NCI-H1436 (cell line): Measurements from ENCODE around the gene MIS12.
A peak's percentile ranks its signal among the peaks of the same experiment; 100 is the strongest.

ENCODE experiments used
- DNase-seq: peaks from one replicate; lab custom pipeline; 2025; lab: John Stamatoyannopoulos, UW

MIS12 gene, protein sequence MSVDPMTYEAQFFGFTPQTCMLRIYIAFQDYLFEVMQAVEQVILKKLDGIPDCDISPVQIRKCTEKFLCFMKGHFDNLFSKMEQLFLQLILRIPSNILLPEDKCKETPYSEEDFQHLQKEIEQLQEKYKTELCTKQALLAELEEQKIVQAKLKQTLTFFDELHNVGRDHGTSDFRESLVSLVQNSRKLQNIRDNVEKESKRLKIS

DNA sequence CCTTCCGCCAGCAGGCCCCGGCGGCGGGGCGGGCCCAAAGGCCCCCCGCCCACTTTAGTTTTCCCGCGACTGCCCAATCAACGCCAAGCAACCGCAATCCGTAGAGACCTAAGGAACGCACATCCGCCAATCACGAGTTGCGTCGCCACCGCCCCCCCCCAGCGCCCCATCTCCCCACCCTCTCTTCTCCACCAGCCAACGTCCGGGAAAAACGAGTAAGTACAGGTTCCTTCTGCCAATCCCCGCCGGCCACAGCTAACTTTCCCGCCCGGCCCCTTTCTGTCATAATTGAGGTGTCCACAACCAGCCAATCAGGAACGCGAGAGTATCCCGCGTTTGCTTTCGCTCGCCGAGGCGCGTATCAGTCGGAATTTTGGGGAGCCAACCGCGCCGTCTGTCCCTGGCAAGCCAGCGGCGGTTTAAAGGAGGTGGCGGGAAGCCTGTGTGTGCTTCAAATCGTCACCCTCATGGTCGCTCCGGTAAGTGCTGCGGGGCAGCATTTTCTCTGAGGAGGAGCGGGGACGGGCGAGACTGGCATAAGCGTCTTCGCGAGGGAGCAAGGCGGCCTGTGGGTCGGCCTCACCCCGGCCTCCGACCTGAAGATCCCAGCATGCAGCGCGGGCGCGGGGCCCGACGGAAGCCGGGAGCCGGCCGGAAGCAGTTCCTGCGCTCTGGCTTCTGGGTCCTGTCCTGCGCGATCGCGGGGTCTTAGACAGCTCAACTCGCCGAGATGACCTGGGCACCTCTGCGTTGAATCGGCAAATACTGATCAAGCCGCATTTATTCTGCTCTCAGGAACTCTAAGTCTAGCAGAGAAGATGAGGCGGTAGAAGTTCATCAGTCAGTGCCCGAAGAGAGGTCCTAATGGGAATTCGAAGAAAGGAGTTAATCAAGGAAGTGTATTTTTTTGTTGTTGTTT is at the start of gene MIS12:
MIS12 (plus strand) TSS at position 361 of the 919 bp plus-strand sequence. CDS start 2,297 bp downstream, outside the sequence.
- peak; percentile 98 for DNase-seq

DNA sequence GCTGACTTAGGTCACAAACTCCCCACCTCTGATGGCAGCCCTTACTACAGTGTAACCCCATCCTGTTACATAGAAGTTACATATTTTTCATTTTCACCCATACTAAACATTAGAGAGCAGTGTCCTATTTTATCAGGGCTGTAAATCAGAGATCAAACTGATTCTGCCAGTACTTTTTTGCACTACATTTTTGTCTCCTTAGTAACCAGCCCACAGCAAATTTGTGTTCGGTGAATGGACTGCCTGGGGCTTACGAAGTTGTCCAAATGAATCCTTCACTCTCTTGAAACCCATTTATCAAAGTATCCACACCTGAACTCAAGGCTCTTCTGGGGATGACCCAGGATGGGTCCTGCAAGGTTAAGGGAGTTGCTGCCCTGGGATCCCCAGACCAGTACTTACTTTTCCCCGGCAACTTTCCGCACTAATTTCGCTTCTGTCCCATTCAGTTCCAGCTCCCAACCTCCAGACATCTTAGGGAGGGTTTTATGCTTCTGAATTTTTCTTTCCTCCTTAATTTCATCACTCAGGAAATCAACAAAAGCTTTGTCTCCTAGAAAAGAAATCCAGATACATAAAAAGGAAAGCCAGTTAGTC is 48.5 kb upstream of the MIS12 start:
- no peak for DNase-seq

DNA sequence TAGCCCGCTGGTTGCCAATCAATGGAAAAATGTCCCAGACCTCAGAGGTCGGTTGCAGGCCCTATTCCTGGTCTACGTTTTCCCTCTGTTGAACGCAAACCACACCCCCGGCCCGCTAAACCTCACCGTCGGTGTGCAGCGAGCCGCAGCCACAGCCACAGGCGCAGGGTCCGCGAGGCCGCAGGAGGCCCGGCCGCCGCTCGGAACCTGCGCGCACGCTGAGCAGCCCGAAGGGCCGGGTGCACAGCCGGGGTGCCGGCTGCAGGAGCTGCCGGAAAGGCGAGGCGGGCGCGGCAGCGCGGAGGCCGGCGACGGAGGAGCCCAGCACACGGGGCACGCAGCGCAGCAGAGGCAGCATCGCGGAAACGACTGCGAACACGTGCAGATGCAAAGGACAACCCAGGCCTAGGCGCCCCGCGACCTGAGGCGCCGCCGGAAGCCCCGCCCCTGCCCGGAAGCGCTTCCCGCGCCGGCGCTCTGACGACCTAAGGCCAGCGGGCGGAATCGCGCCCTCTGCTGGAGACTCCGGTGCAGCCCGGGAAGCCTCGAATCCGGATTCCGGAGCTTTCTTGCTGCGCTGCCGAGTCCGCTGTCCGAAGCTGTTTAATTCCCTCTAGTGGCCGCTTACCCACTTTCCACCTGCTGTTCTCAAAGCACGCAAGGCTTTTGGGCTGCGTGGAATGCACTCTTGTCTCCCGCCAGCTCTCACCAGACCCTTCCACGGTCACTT is 47.5 kb upstream of the MIS12 start, which contains the start of gene C1QBP:
C1QBP (minus strand) TSS at position 440 of the 730 bp plus-strand sequence; CDS start at position 358, 82 bp downstream.
- peak; percentile 86 for DNase-seq

DNA sequence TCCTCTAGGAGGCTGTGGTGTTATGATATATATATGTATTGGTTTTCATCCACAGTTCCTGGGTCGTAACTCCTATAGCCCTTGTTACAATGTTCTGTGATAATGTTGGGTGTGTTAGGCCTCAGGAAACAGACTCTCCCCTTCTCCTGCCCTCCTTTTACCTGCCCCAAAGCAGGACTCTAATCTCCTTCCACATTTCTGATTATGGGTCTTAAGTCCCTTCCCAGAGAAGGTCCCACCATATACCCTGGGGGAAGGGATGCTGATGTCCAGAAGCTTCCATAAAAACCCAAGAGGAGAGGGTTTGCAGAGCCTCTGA is 47.0 kb upstream of the MIS12 start:
- no peak for DNase-seq

DNA sequence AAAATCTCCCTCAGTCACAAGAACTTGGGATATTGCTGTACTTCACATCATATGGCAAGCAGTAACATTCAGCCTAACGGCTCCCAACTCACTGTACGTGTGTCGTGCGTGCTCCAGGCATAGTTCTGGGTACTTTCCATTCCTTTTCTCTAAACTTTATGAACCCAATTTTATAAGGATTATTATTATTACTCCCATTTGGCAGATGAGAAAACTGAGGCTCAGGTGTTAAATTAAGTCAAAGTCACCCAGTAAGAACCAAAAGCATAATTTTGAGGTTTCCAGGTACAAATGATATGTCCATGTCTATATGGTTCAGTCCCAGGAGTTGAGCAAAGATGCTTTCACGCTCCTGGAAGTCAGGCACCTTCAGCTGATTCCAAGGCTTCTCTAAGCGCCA is 42.6 kb upstream of the MIS12 start:
- no peak for DNase-seq

DNA sequence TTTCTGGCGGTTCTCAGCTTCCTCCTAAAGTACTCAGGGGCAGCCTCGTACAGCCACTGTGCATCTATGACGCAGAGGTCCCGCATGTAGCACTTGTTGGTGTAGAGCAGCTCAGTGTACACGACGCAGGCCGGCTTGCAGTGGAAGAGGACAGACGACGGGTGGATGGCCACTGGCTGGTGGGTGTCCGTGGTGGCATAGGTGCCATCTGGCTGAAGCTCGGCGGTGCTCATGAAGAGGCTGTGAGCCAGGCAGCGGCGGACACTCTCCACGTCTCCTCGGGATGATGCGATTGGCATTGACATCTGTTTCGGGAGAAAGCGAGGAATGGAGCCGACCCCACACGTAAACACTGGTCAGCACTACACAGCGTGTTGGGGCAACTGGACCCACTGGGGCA is 42.2 kb upstream of the MIS12 start:
- no peak for DNase-seq

DNA sequence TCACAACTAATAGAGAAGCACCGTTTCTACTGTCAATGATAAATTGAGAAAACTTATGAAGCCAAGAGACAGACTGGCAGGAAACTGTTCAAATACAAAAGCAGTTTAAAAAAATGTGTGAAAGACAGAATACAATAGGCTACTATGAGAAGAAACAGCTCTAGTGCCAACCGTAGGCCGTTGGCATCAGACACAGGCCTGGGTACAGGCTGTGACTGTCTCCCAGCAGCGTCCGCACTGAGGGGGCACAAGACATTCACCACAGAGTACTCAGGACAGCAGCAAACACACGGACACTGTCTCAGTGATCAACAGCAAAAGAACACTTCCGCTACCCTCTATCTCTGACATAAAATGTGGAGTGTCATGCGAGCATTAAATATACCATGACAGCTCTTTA is 39.6 kb upstream of the MIS12 start:
- no peak for DNase-seq

DNA sequence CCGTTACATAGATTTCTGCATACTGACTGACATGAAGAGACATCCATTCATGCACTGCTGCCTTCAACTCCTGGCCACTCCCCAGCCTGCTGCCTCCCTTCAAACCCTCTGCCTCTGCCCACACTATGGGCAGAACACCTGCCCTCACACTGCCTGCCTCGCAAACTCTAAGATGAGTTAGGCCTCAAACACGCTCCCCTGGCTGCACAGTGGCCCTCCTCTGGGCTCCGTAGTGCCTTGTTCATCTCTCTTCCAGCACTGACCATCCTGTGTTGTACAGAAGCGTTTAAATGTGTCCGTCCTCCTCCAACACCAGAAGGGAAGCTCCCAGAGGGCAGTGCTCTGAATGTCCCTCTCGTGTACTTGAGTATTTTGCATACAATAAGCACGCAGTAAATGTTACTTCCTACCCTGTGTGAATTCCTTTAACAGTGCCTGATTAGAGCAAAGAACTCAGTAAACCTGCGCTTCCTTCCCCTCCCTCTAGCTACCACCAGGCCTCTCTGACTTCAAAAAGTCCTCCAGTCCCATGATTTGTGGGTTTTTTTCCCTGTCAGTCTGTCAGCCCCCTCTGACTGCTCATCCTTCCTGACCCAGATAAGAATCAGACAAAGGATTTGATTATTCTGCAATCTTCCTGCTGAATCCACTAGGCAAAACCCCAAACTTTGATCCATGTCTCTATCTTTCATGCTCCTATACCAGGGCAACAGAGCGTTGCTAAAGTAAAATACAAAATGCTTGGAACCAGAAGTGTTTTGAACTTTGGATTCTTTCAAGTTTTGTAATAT is 21.5 kb upstream of the MIS12 start:
- no peak for DNase-seq

DNA sequence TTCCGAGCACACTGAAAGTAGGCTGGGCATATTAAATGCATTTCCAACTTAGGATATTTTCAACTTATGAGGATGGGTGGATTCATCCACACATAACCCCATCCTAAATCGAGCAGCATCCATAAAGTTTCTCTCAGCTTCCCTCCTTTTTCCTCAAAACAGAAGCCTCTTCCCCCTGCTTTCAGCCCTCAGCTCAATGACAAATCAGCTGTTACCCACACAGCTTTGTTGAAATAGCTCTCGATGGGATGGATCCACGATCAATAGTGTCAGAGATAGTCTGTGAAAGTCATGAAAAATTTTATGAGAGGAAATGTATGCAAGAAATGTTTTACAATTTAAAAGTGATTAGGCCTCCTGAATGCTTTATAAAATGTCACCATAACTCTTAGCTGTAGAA is 20.1 kb upstream of the MIS12 start:
- no peak for DNase-seq

DNA sequence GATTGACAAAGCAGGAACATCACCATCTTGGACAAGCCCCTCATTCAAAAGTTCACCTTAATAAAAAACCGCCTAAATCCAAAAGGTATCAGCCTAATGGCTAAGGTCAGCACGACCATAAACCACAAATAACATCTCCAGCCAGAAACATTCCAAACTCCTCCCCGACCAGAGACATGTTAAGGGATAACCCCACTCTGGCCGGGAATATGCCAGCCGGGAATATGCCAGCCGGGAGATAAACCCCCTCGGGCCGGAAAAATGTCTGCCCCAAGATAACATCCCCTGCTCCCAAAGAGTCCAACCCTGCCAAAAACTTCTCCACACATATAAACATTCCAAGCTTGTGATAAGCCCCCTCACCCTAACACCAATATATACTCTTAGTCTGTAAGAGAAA is 18.9 kb upstream of the MIS12 start:
- DNase-seq, result no peak

DNA sequence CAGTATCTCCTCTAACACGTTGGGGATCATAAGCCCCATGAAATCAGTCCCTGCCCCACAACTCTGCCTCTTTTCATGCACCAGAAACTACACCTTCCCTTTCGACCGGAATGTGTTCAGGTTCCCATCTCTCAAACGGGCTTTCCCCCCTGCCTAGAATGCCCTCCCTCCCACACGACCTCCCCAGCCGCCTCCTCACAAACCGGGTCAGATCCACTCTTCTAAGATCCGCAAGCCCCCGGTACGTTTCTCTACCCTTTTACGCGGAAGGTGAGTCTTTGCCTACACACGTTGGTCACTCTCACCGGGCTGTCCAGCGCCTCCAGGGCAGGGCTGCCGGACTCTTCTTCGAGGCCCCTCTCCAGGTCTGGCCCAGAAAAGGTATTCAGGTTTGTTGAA is 18.3 kb upstream of the MIS12 start:
- no peak for DNase-seq

DNA sequence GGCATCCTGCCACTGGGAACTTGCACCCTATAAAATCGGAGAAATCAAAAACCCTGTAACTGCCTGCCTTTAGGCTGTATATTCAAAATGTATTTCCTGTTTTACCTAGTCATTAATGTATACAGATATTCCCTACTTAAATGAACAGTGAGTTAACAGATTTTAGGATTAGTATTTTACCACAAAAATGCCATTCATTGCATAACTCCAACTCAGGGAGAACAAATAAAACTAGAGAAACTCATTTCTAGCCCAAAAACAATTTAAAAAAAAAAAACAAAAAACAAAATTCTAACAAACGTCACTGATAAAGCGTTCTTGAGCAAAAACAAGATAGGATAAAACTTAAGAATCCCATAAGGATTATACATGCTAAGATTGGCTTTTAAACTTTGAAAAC is 13.9 kb upstream of the MIS12 start:
- no peak for DNase-seq

DNA sequence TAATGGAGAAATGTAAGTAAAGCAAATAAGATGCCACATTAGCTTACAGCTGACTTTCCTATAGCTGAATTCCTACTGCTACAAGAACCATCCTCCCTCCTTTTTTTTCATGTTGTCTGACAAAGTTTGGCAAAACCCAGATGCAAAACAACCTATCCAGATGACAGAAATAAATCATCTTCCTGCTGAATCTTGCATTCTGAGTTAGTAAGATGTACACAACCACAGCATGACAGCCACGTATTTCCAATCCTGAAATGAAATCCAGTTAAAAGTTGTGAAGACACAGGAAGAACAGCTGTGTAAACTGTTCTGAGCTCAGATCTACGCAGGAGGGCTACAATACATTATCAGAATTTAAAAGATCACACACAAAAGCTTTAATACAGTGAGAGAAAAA is 12.5 kb upstream of the MIS12 start:
- DNase-seq, result no peak

DNA sequence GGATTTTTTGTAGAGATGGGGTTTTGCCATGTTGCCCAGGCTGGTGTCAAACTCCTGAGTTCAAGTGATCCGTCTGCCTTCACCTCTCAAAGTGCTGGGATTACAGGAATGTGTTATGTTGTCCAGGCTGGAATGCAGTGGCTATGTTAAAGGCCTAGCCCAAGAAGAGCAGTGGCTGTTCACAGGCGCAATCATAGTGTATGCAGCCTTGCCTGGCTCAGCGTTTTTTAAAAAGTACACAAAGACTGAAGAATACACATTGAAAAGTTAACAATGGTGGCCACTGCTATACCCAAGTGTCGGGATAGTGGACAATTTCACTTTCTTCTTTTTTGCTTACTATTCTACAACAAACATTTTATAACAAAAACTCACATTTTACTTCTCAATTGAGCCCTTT is 7.4 kb upstream of the MIS12 start:
- no peak for DNase-seq

DNA sequence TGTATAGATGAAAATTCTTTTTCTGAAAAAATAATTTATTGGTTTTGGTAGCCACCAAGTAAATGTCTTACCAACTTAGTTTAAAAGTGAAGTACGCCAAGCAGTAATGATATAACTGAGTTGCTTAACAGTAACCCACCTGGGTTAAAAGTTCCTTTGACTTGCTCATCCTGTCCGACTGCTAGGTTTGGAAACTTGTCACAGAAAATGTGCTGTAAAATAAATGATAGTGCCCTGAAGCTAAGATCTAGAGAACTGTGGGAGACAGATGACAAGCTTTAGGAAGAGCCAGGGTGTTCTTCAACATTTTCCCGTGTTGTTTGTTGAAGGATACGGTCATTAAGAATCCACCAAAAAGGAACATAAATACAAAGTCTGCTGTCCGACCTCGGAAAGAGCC is 5.4 kb upstream of the MIS12 start:
- no peak for DNase-seq

DNA sequence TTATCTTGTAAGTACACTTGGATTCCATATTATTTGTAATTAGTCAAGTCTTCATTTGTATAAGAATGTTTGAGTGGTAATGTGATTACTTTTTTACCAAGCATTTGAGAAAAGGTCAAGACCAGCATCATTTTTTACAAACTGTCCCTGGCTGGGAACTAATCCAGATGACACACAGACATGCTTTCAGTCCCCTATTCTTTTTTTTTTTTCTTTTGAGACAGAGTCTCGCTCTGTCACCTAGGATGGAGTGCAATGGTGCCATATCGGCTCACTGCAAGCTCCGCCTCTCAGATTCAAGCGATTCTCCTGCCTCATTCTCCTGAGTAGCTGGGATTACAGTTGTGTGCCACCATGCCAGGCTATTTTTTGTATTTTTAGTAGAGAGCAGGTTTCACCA is 4.9 kb upstream of the MIS12 start:
- DNase-seq, result no peak

DNA sequence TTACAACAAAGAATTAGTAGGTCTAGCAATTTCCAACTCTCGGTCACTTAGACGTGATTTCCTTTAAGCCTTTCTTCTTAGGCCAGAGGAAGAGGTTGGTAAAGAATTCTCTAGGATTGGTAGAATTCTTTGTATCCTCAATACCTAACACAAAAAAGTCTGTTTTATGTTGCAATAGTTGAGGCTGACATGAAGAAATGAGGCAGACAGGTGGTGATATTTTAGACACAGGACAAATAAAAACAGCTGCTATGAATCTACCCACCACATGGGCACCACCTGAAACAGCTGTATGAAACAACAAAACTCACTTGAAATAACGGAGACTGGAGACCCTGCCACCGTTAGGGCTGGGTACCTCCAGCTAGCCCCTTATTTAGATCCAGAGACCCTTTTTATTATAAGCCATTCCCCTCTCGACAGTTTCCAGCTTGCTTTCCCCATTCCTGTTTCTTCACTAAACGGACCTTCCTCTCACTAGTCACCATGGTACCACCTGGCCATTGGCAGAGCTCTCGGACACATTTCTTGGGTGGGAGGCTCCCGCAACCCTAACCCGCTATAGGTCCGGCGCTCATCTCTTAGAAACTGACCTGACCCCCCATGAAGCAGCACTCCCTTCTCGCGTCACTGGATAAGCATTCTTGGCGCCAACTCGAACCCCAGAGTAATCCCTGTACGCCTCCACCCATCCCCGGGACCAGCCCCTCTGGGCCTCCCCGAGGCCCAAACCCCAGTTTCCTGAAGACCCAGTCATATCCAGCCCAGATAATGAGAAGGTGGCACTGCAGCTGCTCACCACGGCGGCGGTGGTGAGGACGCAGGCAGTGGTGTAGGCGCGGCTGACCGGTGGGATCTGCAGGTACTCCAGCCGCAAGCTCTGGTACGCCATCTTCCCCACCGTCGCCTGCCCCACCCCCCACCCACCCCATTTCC is 828 bp upstream of the MIS12 start, which contains the start of gene DERL2:
DERL2 (minus strand) TSS at position 909 of the 936 bp plus-strand sequence; CDS start at position 892, 17 bp downstream.
- DNase-seq, result no peak

DNA sequence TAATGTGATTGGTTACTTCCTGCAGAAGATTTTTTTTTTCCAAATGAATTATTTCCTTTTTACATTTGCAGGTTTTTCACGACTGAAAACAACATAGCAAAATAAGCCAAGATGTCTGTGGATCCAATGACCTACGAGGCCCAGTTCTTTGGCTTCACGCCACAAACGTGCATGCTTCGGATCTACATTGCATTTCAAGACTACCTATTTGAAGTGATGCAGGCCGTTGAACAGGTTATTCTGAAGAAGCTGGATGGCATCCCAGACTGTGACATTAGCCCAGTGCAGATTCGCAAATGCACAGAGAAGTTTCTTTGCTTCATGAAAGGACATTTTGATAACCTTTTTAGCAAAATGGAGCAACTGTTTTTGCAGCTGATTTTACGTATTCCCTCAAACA is 2.4 kb downstream of the MIS12 start:
- DNase-seq, result no peak

DNA sequence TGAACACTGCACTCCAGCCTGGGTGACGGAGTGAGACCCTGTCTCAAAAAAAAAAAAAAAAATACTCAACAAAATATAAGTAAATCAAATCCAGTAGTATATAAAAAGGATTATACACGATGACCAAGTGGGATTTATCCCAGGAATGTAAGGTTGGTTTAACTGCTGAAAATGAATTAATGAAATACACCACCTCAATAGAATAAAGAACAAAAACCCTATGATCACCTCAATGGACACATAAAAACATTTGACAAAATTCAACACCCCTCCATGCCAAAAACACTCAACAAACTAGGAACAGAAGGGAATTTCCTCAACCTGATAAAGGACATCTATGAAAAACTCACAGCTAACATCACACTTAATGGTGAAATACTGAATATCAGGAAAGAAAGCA is 6.6 kb downstream of the MIS12 start:
- DNase-seq, result no peak

DNA sequence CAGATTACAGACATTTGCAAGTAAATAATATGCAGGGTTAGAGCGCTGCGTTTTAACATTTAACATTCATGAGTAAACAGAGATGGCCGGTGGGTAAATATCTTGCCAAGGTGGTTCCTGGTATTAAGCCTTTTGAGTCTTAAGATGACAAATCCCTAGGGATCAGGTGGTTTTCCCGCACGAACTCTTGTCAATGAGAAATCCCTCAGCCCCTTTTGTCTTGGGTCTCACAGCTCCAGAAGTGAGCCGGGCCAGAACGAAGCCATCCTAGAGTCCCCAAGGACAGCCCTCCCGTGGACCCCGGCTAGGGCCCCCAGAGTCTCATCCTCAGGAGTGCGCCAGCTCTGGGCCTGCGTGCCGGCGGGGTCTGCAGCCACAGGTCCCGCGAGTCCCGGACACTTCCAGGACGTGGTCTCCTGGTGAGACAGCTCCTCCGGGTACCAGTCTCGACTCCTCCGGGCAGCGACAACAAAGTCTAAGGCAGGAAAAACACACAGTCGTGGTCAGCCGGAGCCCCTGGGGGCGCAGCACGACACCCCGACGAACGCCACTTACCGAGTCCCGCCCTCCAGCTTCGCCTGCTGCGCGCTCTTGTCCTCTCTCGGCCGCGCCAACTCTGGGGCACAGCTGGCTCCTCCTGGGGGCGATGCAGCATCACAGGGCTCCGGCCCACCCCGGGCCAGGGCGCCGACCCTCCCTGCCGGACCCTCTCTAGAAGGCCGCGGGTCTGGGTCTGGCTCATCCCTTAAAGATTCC is 13.3 kb downstream of the MIS12 start:
- DNase-seq, result no peak
